Colon (tissue), 2 donors: Measurements from ENCODE around the gene USP8.

Experiments
- FAIRE-seq: peaks from 2 replicates; lab custom pipeline; 2012; peaks lifted over from hg19 to GRCh38; lab: Jason Lieb, UNC
- donor health status: control.
- donor health status: control.

USP8 gene

DNA sequence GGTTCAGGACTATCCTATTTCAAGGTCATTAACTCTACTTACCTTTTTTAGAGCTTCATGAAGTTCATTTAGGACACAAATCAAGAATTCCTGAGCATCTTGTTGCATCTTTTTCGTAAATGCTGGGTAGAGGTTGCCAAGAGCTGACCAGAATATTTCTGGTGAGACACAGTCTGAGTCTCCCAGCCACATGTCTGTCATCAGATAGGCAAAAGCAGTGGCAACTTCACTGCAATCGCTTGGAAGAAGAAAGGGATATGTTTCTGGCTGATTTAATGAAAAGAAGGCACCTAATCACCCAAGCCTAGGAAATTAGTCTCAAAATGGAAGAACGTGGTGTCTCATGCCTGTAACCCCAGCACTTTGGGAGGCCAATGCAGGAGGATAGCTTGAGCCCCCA is 119.4 kb downstream of the USP8 start:
- no peak for FAIRE-seq

DNA sequence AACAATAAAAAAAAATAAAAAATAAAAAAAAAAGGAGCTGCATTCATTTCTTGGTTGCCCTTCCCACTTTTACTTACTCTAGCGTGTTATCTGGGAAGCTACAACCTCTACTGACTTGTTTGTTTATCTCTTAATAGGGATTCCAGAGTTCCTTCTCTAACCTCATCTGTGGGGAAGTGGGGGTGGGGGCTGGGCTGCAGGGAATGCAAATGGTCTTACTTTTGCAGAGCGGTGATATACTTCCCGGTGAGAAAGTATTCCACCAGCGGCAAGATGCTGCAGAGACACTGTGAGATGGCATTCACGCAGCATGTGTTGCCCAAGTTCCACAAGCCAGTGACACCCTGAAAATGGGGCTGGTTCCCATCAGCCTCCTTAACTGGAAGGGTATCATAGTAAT is 120.2 kb downstream of the USP8 start:
- FAIRE-seq: no peak

DNA sequence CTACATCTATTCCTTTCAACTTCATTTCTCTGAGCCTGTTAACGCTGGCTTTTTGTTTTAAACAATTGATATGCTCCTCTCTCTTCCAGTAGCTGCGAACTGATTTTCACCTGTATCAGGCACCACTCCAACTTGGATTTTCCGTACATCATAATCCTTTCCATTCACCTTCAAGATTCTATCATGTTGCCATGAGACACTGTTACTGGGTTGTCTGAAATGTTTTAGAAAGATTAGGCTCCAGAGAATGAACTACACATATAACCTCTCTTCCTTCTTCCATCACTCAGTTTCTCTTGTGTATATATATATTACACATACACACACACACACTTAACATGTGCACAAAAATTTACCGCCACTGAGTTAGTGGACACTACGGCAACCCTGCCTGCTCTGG is 122.4 kb downstream of the USP8 start, which contains the start of gene USP50:
USP50 (minus strand) TSS at position 101 of the 400 bp plus-strand sequence. CDS start 141 bp downstream, outside the sequence.
- no peak for FAIRE-seq

- FAIRE-seq: no peak
These were observed 125.1 kb downstream of the USP8 start for GRCh38 chr15:50549326-50549725.

- FAIRE-seq: no peak
These were observed 128.0 kb downstream of the USP8 start for GRCh38 chr15:50552238-50552637.

GRCh38 chr15:50556642-50557371 is 132.6 kb downstream of the USP8 start:
- no peak for FAIRE-seq

- FAIRE-seq: no peak
These were observed 133.8 kb downstream of the USP8 start for GRCh38 chr15:50558012-50558411.

DNA sequence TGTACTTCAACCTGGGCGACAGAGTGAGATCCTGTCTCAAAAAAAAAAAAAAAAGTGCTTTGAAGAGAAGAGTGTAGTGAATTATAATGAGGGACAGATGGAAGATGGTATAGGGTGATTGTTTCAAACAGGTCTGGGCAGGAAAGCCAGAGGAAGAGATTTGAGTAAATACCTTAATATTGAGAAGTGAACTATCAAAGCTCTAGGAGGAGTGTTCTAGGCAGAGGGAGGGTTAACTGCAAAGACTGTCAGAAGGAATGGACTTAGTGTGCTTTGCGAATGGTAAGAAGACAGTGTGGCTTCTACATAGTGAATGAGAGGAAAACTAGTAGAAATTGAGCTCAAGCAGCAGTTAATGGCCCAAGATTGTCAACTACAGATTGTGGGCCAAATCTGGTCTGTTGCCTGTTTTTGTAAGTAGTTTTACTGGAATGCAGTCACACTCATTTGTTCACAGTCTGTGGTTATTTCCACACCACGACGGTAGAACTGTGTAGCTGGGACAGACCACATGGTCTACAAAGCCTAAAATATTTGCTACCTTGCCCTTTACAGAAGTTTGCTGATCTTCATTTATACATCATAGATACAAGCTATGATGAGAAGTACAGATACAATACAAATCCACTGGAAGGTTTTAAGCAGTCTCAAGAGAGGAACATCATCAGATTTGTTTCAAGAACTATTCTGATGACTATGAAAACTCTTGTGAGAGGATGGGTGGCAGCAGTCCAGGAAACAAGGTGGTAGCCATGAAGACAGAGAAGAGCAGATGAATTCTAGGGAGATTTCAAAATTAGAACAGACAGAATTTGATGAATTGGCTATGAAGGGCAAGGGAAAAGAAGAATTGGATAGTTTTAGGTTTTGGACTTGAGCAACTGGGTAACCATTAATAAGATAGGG is 138.8 kb downstream of the USP8 start:
- FAIRE-seq: no peak

GRCh38 chr15:50563756-50564155 is 139.6 kb downstream of the USP8 start:
- no peak for FAIRE-seq
